ENCODE results near the gene TACC2. TPM values are rescaled to one million over a fixed set of nuclear protein-coding genes. Genes with fewer than 3 reads are reported as not detected.

Gene TACC2
- total and polyA plus RNA-seq, 9 of the 15 experiments (the other 6 are each of a cell fraction or from before 2014, with no cell fraction given), result under 0.01 to 0.35 (median 0.03) TPM; not detected in 6

DNA sequence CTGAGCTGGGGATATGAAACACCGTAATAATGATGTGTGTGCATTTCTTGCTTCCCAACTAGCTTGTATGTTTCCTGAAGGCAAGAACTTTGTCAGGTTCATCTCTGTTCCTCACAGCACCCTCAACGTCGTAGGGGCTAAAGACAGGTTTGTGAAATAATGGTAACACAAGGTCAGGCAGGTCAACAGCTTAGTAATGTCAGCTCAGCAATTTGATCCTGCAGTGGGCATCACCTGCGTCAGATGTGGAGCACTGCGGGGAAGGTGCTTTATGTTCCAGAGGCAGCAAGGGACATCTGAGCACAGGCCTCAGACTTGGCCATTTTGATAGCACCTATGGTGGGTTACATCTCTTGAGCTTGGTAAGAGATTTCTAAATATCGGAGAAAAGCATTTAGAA is 230.4 kb downstream of the TACC2 start:
- Histone ChIP-seq H2AFZ (ENCODE audit: low read depth, low read length) (no peak overlapping the region), H3K9ac (ENCODE audit: insufficient read depth in 1 of 2, low read depth in 2 of 2, low read length in 2 of 2) (no peak overlapping the region), H3K9me1 (ENCODE audit: control insufficient read depth, insufficient read depth, low read length) (no peaks in the 10 kb centered on the region), H3K27me3 (ENCODE audit: control insufficient read depth in 2 of 2, insufficient read depth in 2 of 2, low read length in 2 of 2) (peaks cover 2 to 12% of the 10 kb centered on the region in 2 experiments; a peak in 3 of 5 replicates), H3K36me3 (ENCODE audit: control insufficient read depth, insufficient read depth, low read length) (no peaks in the 10 kb centered on the region), H3K27ac (ENCODE audit: extremely low read depth, low read depth, low read length) (no peak overlapping the region), H4K20me1 (replicated peaks; ENCODE audit: control insufficient read depth, insufficient read depth, low read length) (no peaks in the 10 kb centered on the region), H3K9me3 (replicated peaks; ENCODE audit: control insufficient read depth, insufficient read depth, low read depth, low read length) (no peaks in the 10 kb centered on the region), H3K4me3 (no peak overlapping the region), H3K4me2 (ENCODE audit: insufficient read depth, low read length) (no peak overlapping the region), H3K4me1 (replicated peaks in 1 of 2; ENCODE audit: control insufficient read depth in 2 of 2, insufficient read depth in 2 of 2, low read length in 2 of 2) (no peaks in the 10 kb centered on the region), H3K79me2 (ENCODE audit: control insufficient read depth, insufficient read depth, low read length) (no peaks in the 10 kb centered on the region)
- ATAC-seq, result no peak
- no TSS peak for BruUV-seq (replicated peaks)
- intact Hi-C loops (cut with micrococcal nuclease), result no loop called here
- WGBS (ENCODE audit: insufficient coverage, low coverage, missing lambda C conversion rate), result 0% methylated on average over 6 of the region's 6 CpGs
- ChIA-PET POLR2A (no interaction called here), CTCF (ENCODE audit: low intra/inter-chr PET ratio) (no interaction called here)
- no peak for FAIRE-seq
- in situ Hi-C loops (cut with MboI), result no loop called here
- DNase-seq (ENCODE audit: extremely low read depth in 1 of 4, low spot score in 3 of 4), result no peak
- TF ChIP-seq GATAD2B (IDR thresholded peaks at IDR 0.05; ENCODE audit: borderline replicate concordance) (no peak), TCF7L2 (IDR thresholded peaks at IDR 0.05; ENCODE audit: low read depth, low read length) (no peak), KLF1 (tag; IDR thresholded peaks at IDR 0.05) (no peak), SMAD3 (CRISPR knock-in tag; conservative IDR thresholded peaks at IDR 0.05) (no peak), MEF2D (tag; conservative IDR thresholded peaks at IDR 0.05; ENCODE audit: low read depth) (no peak), NCOA4 (IDR thresholded peaks at IDR 0.05; ENCODE audit: partially characterized antibody) (no peak), NRF1 (conservative IDR thresholded peaks at IDR 0.05 in 1 of 2, IDR thresholded peaks at IDR 0.05 in 1 of 2) (no peak), BRD9 (IDR thresholded peaks at IDR 0.05; ENCODE audit: low read depth, partially characterized antibody) (no peak), CBFB (CRISPR knock-in tag; IDR thresholded peaks at IDR 0.05) (no peak), ZNF3 (CRISPR knock-in tag; IDR thresholded peaks at IDR 0.05) (no peak)
- TF ChIP-seq, protein P1, sequence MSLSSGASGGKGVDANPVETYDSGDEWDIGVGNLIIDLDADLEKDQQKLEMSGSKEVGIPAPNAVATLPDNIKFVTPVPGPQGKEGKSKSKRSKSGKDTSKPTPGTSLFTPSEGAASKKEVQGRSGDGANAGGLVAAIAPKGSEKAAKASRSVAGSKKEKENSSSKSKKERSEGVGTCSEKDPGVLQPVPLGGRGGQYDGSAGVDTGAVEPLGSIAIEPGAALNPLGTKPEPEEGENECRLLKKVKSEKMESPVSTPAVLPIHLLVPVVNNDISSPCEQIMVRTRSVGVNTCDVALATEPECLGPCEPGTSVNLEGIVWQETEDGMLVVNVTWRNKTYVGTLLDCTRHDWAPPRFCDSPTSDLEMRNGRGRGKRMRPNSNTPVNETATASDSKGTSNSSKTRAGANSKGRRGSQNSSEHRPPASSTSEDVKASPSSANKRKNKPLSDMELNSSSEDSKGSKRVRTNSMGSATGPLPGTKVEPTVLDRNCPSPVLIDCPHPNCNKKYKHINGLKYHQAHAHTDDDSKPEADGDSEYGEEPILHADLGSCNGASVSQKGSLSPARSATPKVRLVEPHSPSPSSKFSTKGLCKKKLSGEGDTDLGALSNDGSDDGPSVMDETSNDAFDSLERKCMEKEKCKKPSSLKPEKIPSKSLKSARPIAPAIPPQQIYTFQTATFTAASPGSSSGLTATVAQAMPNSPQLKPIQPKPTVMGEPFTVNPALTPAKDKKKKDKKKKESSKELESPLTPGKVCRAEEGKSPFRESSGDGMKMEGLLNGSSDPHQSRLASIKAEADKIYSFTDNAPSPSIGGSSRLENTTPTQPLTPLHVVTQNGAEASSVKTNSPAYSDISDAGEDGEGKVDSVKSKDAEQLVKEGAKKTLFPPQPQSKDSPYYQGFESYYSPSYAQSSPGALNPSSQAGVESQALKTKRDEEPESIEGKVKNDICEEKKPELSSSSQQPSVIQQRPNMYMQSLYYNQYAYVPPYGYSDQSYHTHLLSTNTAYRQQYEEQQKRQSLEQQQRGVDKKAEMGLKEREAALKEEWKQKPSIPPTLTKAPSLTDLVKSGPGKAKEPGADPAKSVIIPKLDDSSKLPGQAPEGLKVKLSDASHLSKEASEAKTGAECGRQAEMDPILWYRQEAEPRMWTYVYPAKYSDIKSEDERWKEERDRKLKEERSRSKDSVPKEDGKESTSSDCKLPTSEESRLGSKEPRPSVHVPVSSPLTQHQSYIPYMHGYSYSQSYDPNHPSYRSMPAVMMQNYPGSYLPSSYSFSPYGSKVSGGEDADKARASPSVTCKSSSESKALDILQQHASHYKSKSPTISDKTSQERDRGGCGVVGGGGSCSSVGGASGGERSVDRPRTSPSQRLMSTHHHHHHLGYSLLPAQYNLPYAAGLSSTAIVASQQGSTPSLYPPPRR (CRISPR knock-in tag; IDR thresholded peaks at IDR 0.05; ENCODE audit: borderline replicate concordance), result no peak
- TF ChIP-seq, protein P2, sequence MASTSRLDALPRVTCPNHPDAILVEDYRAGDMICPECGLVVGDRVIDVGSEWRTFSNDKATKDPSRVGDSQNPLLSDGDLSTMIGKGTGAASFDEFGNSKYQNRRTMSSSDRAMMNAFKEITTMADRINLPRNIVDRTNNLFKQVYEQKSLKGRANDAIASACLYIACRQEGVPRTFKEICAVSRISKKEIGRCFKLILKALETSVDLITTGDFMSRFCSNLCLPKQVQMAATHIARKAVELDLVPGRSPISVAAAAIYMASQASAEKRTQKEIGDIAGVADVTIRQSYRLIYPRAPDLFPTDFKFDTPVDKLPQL (IDR thresholded peaks at IDR 0.05; ENCODE audit: extremely low read depth, insufficient read length), result no peak
- TF ChIP-seq, protein P3, sequence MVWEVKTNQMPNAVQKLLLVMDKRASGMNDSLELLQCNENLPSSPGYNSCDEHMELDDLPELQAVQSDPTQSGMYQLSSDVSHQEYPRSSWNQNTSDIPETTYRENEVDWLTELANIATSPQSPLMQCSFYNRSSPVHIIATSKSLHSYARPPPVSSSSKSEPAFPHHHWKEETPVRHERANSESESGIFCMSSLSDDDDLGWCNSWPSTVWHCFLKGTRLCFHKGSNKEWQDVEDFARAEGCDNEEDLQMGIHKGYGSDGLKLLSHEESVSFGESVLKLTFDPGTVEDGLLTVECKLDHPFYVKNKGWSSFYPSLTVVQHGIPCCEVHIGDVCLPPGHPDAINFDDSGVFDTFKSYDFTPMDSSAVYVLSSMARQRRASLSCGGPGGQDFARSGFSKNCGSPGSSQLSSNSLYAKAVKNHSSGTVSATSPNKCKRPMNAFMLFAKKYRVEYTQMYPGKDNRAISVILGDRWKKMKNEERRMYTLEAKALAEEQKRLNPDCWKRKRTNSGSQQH (CRISPR knock-in tag; IDR thresholded peaks at IDR 0.05), result no peak
- TF ChIP-seq, protein P4, sequence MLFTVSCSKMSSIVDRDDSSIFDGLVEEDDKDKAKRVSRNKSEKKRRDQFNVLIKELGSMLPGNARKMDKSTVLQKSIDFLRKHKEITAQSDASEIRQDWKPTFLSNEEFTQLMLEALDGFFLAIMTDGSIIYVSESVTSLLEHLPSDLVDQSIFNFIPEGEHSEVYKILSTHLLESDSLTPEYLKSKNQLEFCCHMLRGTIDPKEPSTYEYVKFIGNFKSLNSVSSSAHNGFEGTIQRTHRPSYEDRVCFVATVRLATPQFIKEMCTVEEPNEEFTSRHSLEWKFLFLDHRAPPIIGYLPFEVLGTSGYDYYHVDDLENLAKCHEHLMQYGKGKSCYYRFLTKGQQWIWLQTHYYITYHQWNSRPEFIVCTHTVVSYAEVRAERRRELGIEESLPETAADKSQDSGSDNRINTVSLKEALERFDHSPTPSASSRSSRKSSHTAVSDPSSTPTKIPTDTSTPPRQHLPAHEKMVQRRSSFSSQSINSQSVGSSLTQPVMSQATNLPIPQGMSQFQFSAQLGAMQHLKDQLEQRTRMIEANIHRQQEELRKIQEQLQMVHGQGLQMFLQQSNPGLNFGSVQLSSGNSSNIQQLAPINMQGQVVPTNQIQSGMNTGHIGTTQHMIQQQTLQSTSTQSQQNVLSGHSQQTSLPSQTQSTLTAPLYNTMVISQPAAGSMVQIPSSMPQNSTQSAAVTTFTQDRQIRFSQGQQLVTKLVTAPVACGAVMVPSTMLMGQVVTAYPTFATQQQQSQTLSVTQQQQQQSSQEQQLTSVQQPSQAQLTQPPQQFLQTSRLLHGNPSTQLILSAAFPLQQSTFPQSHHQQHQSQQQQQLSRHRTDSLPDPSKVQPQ (CRISPR knock-in tag; IDR thresholded peaks at IDR 0.05; ENCODE audit: borderline replicate concordance), result no peak
